ENCODE data around the gene UGT2B7. TPM values are rescaled to one million over a fixed set of nuclear protein-coding genes. Genes with fewer than 3 reads are reported as not detected.

Gene UGT2B7
- total RNA-seq, 1 experiment from 2014 or later = not detected

DNA sequence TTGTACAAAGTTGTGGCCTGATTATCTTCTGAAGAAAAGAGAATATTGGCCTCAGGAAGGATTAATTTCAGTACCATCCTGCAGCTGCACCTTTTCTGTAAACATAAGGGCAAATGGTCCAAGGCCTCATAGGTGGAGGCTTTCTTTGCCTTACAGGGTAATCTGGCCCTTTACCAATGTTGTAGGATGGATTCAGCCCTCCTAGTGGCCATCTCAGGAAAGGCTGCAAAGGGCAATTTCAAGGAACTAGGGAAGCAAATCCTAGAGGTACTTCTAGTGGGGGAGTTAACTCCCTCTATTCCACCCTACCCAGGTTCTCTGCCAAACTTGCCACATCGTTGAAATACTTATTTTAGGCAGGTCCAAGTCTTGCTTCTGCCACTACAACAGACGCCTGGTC lies 60.6 kb downstream of the UGT2B7 start:
- ChIA-PET CTCF (no interaction called here), POLR2A (no interaction called here)
- Histone ChIP-seq H3K27me3 (ENCODE audit: control insufficient read depth, insufficient read depth, low read length) (no peaks in the 10 kb centered on the region), H3K27ac (ENCODE audit: low read length) (no peak overlapping the region), H3K9me3 (ENCODE audit: control insufficient read depth, insufficient read depth, low read depth, low read length) (no peaks in the 10 kb centered on the region), H3K4me1 (ENCODE audit: control insufficient read depth, insufficient read depth, low read length) (no peaks in the 10 kb centered on the region), H3K4me3 (ENCODE audit: low read depth in 2 of 2, low read length in 2 of 2) (no peak overlapping the region), H3K36me3 (ENCODE audit: control insufficient read depth, insufficient read depth, low read length) (no peaks in the 10 kb centered on the region)
- in situ Hi-C loops (cut with HindIII; ENCODE audit: low pct_unique_long_range_greater_than_20kb, low sequenced_read_pairs) (no loop called here), intact Hi-C loops (cut with micrococcal nuclease; ENCODE audit: unreplicated experiment) (no loop called here)
- ATAC-seq = no peak
- no peak for DNase-seq (ENCODE audit: low read depth, low spot score)
- BruUV-seq (replicated peaks) = no TSS peak
- TF ChIP-seq TCF7L2 (IDR thresholded peaks at IDR 0.05; ENCODE audit: low read depth, low read length) (no peak), POLR2AphosphoS5 (IDR thresholded peaks at IDR 0.05; ENCODE audit: low read depth, low read length) (no peak), SIN3A (IDR thresholded peaks at IDR 0.05; ENCODE audit: borderline replicate concordance, insufficient read depth, low read depth, low read length) (no peak)
- TF ChIP-seq, protein P1, sequence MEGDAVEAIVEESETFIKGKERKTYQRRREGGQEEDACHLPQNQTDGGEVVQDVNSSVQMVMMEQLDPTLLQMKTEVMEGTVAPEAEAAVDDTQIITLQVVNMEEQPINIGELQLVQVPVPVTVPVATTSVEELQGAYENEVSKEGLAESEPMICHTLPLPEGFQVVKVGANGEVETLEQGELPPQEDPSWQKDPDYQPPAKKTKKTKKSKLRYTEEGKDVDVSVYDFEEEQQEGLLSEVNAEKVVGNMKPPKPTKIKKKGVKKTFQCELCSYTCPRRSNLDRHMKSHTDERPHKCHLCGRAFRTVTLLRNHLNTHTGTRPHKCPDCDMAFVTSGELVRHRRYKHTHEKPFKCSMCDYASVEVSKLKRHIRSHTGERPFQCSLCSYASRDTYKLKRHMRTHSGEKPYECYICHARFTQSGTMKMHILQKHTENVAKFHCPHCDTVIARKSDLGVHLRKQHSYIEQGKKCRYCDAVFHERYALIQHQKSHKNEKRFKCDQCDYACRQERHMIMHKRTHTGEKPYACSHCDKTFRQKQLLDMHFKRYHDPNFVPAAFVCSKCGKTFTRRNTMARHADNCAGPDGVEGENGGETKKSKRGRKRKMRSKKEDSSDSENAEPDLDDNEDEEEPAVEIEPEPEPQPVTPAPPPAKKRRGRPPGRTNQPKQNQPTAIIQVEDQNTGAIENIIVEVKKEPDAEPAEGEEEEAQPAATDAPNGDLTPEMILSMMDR (IDR thresholded peaks at IDR 0.05) = peak; percentile 5; the same call in 1 of the 2 replicates
- TF ChIP-seq, protein P2, sequence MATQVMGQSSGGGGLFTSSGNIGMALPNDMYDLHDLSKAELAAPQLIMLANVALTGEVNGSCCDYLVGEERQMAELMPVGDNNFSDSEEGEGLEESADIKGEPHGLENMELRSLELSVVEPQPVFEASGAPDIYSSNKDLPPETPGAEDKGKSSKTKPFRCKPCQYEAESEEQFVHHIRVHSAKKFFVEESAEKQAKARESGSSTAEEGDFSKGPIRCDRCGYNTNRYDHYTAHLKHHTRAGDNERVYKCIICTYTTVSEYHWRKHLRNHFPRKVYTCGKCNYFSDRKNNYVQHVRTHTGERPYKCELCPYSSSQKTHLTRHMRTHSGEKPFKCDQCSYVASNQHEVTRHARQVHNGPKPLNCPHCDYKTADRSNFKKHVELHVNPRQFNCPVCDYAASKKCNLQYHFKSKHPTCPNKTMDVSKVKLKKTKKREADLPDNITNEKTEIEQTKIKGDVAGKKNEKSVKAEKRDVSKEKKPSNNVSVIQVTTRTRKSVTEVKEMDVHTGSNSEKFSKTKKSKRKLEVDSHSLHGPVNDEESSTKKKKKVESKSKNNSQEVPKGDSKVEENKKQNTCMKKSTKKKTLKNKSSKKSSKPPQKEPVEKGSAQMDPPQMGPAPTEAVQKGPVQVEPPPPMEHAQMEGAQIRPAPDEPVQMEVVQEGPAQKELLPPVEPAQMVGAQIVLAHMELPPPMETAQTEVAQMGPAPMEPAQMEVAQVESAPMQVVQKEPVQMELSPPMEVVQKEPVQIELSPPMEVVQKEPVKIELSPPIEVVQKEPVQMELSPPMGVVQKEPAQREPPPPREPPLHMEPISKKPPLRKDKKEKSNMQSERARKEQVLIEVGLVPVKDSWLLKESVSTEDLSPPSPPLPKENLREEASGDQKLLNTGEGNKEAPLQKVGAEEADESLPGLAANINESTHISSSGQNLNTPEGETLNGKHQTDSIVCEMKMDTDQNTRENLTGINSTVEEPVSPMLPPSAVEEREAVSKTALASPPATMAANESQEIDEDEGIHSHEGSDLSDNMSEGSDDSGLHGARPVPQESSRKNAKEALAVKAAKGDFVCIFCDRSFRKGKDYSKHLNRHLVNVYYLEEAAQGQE (IDR thresholded peaks at IDR 0.05; ENCODE audit: insufficient read depth in 1 of 2, low read depth in 2 of 2, low read length in 1 of 2) = no peak

Other genes with a start within 250 kb of the UGT2B7 start
- gene UGT2A3, start 144.7 kb upstream of the UGT2B7 start, total RNA-seq (2021; ENCODE audit: unreplicated experiment) = 0.05 TPM
- gene UGT2B11, start 118.3 kb downstream of the UGT2B7 start, total RNA-seq (2021; ENCODE audit: unreplicated experiment) = not detected
- not detected for gene UGT2B28, start 184.0 kb downstream of the UGT2B7 start, total RNA-seq (2021; ENCODE audit: unreplicated experiment)